HEK293T (cell line): ENCODE measurements around the gene PALLD.

ENCODE experiments used
- CTCF ChIA-PET: fragments of 350-600 bp; formaldehyde crosslinking; extraction: SDS; loops from one replicate; lab custom pipeline; 2021; ENCODE audit warnings: antibody characterized with exemption, inconsistent platforms; lab: Yijun Ruan, JAX
- POLR2A ChIA-PET: fragments of 350-600 bp; formaldehyde crosslinking; extraction: SDS; loops from one replicate; lab custom pipeline; 2020; ENCODE audit warnings: antibody characterized with exemption, inconsistent platforms; lab: Yijun Ruan, JAX
- DNase-seq: peaks from one replicate; pipeline ENCODE4 v3.0.0; 2012; ENCODE audit warnings: mixed read lengths; ENCODE audit errors: extremely low spot score
- ARNT ChIP-seq: fragments of 450-650 bp; IDR thresholded peaks from 2 replicates; pipeline ENCODE4 v1.6.1; 2017; ENCODE audit warnings: mild to moderate bottlenecking
- BHLHE40 ChIP-seq: fragments of 450-650 bp; IDR thresholded peaks from 2 replicates; pipeline ENCODE4 v1.6.1; 2016; ENCODE audit warnings: mild to moderate bottlenecking, moderate library complexity, borderline replicate concordance
- CTBP1 ChIP-seq: fragments of 450-650 bp; IDR thresholded peaks from 2 replicates; pipeline ENCODE4 v1.6.1; 2016; ENCODE audit warnings: borderline replicate concordance
- ELF4 ChIP-seq: fragments of 450-650 bp; IDR thresholded peaks from 2 replicates; pipeline ENCODE4 v1.6.1; 2017; ENCODE audit warnings: antibody characterized with exemption
- FOXA1 ChIP-seq: fragments of 450-650 bp; IDR thresholded peaks from 2 replicates; pipeline ENCODE4 v1.6.1; 2016; ENCODE audit warnings: mild to moderate bottlenecking
- FOXK2 ChIP-seq: fragments of 450-650 bp; IDR thresholded peaks from 2 replicates; pipeline ENCODE4 v1.6.1; 2016; ENCODE audit warnings: mild to moderate bottlenecking
- FOXM1 ChIP-seq: fragments of 450-650 bp; IDR thresholded peaks from 2 replicates; pipeline ENCODE4 v1.6.1; 2017; ENCODE audit warnings: mild to moderate bottlenecking, borderline replicate concordance
- HDGF ChIP-seq: fragments of 450-650 bp; IDR thresholded peaks from 2 replicates; pipeline ENCODE4 v1.6.1; 2017; ENCODE audit warnings: antibody characterized with exemption, borderline replicate concordance
- L3MBTL2 ChIP-seq: fragments of 450-650 bp; conservative IDR thresholded peaks from 2 replicates; pipeline ENCODE4 v1.6.1; 2016; ENCODE audit warnings: mild to moderate bottlenecking
- LEF1 ChIP-seq: fragments of 450-650 bp; IDR thresholded peaks from 2 replicates; pipeline ENCODE4 v1.6.1; 2017; ENCODE audit warnings: mild to moderate bottlenecking, borderline replicate concordance
- NFRKB ChIP-seq: fragments of 450-650 bp; IDR thresholded peaks from 2 replicates; pipeline ENCODE4 v1.6.1; 2016; ENCODE audit warnings: mild to moderate bottlenecking, moderate library complexity
- SP1 ChIP-seq: fragments of 450-650 bp; IDR thresholded peaks from 2 replicates; pipeline ENCODE4 v1.6.1; 2017
- SUZ12 ChIP-seq: fragments of 450-650 bp; IDR thresholded peaks from 2 replicates; pipeline ENCODE4 v1.6.1; 2016; ENCODE audit warnings: mild to moderate bottlenecking
- TARDBP ChIP-seq: fragments of 450-650 bp; IDR thresholded peaks from 2 replicates; pipeline ENCODE4 v1.6.1; 2016
- ZNF384 ChIP-seq: fragments of 450-650 bp; IDR thresholded peaks from 2 replicates; pipeline ENCODE4 v1.6.1; 2016
- TF ChIP-seq, protein P1 (sequence below): fragments of 450-650 bp; IDR thresholded peaks from 2 replicates; pipeline ENCODE4 v1.6.1; 2016

Gene PALLD

DNA sequence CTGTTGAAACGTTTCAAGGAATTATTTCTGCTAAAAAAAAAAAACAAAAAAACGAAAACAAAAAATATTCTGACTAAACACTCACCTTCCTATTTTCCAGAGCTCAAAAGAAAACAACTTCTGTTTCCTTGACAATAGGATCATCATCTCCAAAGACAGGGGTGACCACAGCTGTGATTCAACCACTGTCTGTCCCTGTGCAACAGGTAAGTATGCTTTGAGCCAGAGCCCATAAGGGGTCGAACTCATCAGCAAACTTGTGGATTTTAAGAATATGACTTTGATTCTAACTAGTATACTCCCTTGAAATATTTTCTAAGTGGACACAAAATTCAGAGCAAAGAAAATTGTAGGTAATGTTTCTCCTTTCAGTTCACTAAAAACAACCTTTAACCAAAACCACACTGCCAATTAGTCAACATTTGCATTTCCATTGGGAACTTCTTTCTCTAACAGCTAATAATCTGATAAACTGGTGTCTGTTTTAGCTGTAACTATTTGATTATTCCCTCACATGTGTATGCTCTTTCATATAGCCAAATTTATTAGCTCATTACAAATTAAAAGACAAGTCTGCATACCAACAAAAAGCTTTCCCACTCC is 186.1 kb downstream of the PALLD start:
- POLR2A ChIA-PET = no interaction called here
- CTCF ChIA-PET = interaction anchor here (0.5 to 1.2 kb wide), 4 partner anchors 11 to 52 kb away, joined by 3 to 5 read pairs (median 4); no protein-coding TSS in a partner anchor
- TF ChIP-seq FOXM1 (no peak), SP1 (no peak), L3MBTL2 (no peak), FOXK2 (no peak), BHLHE40 (no peak)
- no peak for DNase-seq

DNA sequence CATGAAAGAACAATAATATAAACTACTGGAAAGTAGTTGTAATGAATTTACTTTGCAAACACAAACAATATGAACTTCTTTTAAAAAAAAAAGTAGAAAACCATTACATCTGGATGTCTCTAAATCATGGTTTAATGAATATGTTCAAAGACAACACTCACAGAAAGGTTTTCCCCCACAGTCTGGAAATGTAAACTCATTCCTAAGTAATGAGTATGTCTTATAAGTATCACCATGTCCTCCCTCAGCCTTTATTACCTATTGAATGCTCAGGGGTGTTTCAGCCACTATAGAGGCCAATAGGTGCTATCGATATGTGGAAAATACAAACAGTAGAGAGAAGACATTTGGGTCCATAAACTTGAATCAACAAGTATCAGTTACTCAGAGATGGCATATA is 186.7 kb downstream of the PALLD start:
- TF ChIP-seq FOXK2 (no peak), FOXM1 (no peak), CTBP1 (no peak), BHLHE40 (no peak), SUZ12 (no peak), L3MBTL2 (no peak), SP1 (no peak), ZNF384 (no peak), LEF1 (no peak), ARNT (no peak), ELF4 (no peak), NFRKB (no peak)
- TF ChIP-seq, protein P1, sequence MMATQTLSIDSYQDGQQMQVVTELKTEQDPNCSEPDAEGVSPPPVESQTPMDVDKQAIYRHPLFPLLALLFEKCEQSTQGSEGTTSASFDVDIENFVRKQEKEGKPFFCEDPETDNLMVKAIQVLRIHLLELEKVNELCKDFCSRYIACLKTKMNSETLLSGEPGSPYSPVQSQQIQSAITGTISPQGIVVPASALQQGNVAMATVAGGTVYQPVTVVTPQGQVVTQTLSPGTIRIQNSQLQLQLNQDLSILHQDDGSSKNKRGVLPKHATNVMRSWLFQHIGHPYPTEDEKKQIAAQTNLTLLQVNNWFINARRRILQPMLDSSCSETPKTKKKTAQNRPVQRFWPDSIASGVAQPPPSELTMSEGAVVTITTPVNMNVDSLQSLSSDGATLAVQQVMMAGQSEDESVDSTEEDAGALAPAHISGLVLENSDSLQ = no peak
- ChIA-PET POLR2A (no interaction called here), CTCF (interaction anchor here (0.5 to 1.2 kb wide), 2 partner anchors 11 to 41 kb away, joined by 3 to 5 read pairs; no protein-coding TSS in a partner anchor)
- no peak for DNase-seq

DNA sequence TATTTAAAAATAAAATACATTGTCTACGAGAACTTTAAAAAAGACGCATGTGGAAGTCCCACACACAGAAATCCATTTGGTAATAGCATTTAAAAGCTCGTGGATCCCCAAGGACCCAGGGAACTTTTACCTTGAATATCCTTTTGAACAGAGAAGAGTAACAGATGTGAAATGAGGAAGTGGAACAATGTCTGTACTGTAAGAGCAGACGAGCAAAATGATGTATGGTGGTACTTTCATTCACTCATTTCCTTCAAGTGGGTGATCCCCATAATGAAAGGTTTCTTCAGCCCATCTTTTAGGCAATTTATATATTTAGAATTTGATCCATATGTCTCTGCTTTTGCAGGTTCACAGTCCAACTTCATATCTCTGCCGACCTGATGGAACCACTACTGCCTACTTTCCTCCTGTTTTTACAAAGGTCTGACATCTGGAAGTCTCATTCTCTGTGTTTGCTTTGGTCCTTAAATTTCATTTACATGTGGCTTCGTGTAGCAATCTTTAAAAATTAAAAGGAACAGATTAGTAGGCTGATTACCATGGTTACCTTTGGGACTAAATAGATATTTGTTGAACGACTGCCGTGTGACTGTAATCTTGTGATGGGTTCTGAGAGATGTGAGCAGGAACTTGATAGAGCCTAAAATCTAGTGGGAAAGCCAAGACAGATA is 188.4 kb downstream of the PALLD start:
- ChIA-PET POLR2A (no interaction called here), CTCF (no interaction called here)
- TF ChIP-seq SP1 (no peak), HDGF (no peak), FOXA1 (no peak), NFRKB (no peak), FOXK2 (no peak), BHLHE40 (no peak), FOXM1 (no peak), CTBP1 (no peak), L3MBTL2 (no peak), TARDBP (no peak)
- TF ChIP-seq, protein P1 = no peak
- no peak for DNase-seq

DNA sequence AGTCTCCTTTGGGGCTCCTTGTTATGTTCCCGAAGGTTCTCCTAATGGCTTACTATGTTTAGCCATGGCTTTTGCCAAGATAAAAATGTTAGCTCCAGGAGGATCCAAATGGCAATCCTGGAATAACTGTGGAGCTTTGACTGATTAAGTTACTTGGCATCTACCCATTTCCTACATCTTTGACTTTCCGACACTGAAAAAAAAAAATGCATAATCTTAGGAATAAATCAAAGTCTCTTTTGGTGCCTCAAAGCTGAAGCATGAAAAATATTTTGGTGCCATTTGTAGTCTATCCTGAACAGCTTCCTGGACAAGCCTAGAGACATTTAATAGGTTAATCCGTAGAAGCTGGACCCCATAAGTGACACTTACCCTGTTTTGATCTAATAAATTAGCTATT is 191.7 kb downstream of the PALLD start:
- TF ChIP-seq ZNF384 (no peak), HDGF (no peak), BHLHE40 (no peak), FOXK2 (no peak), SP1 (no peak)
- no peak for DNase-seq
- ChIA-PET POLR2A (no interaction called here), CTCF (no interaction called here)

DNA sequence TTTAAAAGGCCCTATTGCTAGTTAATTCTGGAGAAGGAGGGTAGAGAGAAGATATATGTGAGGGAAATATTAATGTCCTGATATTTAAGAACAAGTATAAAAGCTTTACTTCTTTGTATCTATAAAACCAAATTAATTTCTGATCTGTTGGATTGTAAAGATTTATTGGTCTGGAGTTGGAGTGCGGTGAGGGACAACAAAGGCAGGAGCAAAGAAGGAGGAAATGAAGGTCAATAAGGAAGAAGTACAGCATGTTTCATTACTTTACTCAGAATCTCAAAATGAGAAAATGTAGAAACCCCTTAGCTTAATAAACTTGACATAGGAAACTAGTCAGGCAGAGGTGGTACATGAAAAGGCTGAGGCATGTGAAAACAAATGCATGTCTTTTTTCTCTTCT is 192.9 kb downstream of the PALLD start:
- CTCF ChIA-PET = no interaction called here
- no peak for DNase-seq
- POLR2A ChIA-PET = no interaction called here
- TF ChIP-seq TARDBP (no peak), ELF4 (no peak), FOXA1 (no peak), FOXM1 (no peak), NFRKB (no peak), SUZ12 (no peak), LEF1 (no peak)
- TF ChIP-seq, protein P1 = no peak

DNA sequence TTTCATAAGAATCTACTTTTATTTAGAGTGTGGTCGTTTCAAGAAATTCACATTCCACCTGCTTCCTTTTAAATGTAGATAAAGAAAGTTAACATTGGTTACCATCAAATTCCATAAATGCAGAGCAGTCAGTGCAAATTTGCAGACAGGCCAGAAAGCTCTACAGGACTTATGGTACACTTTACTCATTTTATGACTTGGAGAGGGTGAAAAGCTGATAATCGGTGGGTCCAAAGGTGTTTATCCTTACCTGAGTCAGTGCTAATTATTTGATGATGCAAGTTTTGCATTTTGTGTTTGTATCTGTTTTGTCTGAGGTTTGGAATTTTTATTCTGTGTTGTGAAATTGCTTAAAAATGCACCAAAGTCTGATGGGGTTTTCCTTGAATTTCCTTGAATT is 193.3 kb downstream of the PALLD start:
- TF ChIP-seq NFRKB (no peak), ARNT (no peak), ELF4 (no peak), LEF1 (no peak), TARDBP (no peak), L3MBTL2 (no peak)
- ChIA-PET CTCF (no interaction called here), POLR2A (no interaction called here)
- no peak for DNase-seq
